Esophagus (tissue), 2 donors: ENCODE data around the gene UNC80. TPM values are rescaled to one million over a fixed set of nuclear protein-coding genes. Genes with fewer than 3 reads are reported as not detected.

Source experiments
- H3K27ac ChIP-seq, 2 donors: one replicate each; pipeline ENCODE4 v1.5.1; 2013; ENCODE audit warnings: low read depth in 2 of 2, mild to moderate bottlenecking in 2 of 2, inconsistent platforms in 1 of 2, low read length in 1 of 2, moderate library complexity in 1 of 2
- H3K27me3 ChIP-seq, 2 donors: one replicate each; pipeline ENCODE4 v1.6.1; 2013; ENCODE audit warnings: low read length in 2 of 2, control low read depth in 1 of 2, mild to moderate bottlenecking in 1 of 2; ENCODE audit not compliant: insufficient read depth in 2 of 2, control insufficient read depth in 1 of 2
- H3K36me3 ChIP-seq, 2 donors: one replicate each; pipeline ENCODE4 v1.6.1; 2013; ENCODE audit warnings: low read length in 1 of 2; ENCODE audit not compliant: control insufficient read depth in 2 of 2, insufficient read depth in 2 of 2
- H3K4me1 ChIP-seq, 2 donors: one replicate each; pipeline ENCODE4 v1.6.1; 2013; ENCODE audit warnings: low read length in 1 of 2; ENCODE audit not compliant: control insufficient read depth in 2 of 2, insufficient read depth in 2 of 2
- H3K4me3 ChIP-seq, 2 donors: one replicate each; pipeline ENCODE4 v1.5.1; 2013; ENCODE audit warnings: low read length in 2 of 2, mild to moderate bottlenecking in 2 of 2, low read depth in 1 of 2, moderate library complexity in 1 of 2
- H3K9me3 ChIP-seq, 2 donors: one replicate each; pipeline ENCODE4 v1.6.1; 2013; ENCODE audit warnings: mild to moderate bottlenecking in 2 of 2, low read depth in 1 of 2, low read length in 1 of 2, moderate library complexity in 1 of 2; ENCODE audit not compliant: control insufficient read depth in 2 of 2, insufficient read depth in 1 of 2
- WGBS, 2 donors: extraction: QIAGEN DNeasy Blood & Tissue Kit; methylation state at CpG; one replicate each; pipeline ENCODE4 v1.1.7; 2013; 5-methylcytosine and 5-hydroxymethylcytosine counted together
- polyA plus RNA-seq, 2 donors: library from polyadenylated mRNA; stranded (reverse); fragments of 200-250 nt; gene quantifications; one replicate each; pipeline ENCODE4 v1.2.3, GENCODE V29; 2013
- donor health status: healthy with polysubstance abuse.
- donor health status: Bipolar disorder and iron deficiency.

The UNC80 gene
- polyA plus RNA-seq, 2 donors: under 0.01 to 0.02 TPM

DNA sequence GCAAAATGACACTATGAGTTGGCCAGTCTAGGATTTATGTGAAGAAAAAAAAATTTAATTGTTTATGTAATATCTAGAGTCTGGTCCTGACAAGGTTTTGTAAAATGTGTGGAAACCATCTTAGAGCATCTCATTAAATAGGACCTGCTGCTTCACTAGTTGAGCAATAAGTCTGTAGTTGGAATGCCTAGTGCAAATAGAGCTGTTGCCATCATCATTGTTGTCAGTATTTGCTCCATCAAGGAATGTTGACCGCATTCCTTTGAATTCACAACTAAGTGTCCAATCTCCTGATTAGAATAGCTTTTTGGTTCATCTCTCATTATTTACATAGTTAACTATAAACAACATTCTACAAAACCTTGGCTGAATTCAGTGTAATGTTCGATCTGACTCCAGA, 198.6 kb downstream of the UNC80 start:
- Histone ChIP-seq H3K4me3 (no peak overlapping the region), H3K27me3 (peaks cover 0 to 3% of the 10 kb centered on the region in 2 donors), H3K36me3 (no peaks in the 10 kb centered on the region), H3K4me1 (no peaks in the 10 kb centered on the region), H3K27ac (no peak overlapping the region), H3K9me3 (no peaks in the 10 kb centered on the region)
- WGBS, 2 donors: 68 to 76% methylated on average over 2 of the region's 2 CpGs

- Histone ChIP-seq H3K4me1 (no peaks in the 10 kb centered on the region), H3K9me3 (no peaks in the 10 kb centered on the region), H3K36me3 (no peaks in the 10 kb centered on the region), H3K27ac (no peak overlapping the region), H3K27me3 (peaks cover 0 to 3% of the 10 kb centered on the region in 2 donors), H3K4me3 (no peak overlapping the region)
- 70 to 75% methylated on average over 4 of the region's 4 CpGs for WGBS, 2 donors
Observed at GRCh38 chr2:209970711-209971110, 199.1 kb downstream of the UNC80 start.

- H3K9me3 ChIP-seq: no peaks in the 10 kb centered on the region
- no peaks in the 10 kb centered on the region for H3K36me3 ChIP-seq
- H3K27ac ChIP-seq: no peak overlapping the region
- 6 to 12% methylated on average over 1 of the region's 1 CpG for WGBS, 2 donors
- H3K27me3 ChIP-seq: peaks cover 0 to 3% of the 10 kb centered on the region in 2 donors
- H3K4me1 ChIP-seq: no peaks in the 10 kb centered on the region
- H3K4me3 ChIP-seq: no peak overlapping the region
Observed at GRCh38 chr2:209973328-209973727, 201.7 kb downstream of the UNC80 start.

GRCh38 chr2:209974576-209974975, 202.9 kb downstream of the UNC80 start:
- H3K27me3 ChIP-seq: peaks cover 0 to 3% of the 10 kb centered on the region in 2 donors
- 35 to 49% methylated on average over 1 of the region's 1 CpG for WGBS, 2 donors
- H3K27ac ChIP-seq: no peak overlapping the region
- no peaks in the 10 kb centered on the region for H3K36me3 ChIP-seq
- no peak overlapping the region for H3K4me3 ChIP-seq
- no peaks in the 10 kb centered on the region for H3K9me3 ChIP-seq
- no peaks in the 10 kb centered on the region for H3K4me1 ChIP-seq

- Histone ChIP-seq H3K9me3 (no peaks in the 10 kb centered on the region), H3K4me3 (no peak overlapping the region), H3K36me3 (no peaks in the 10 kb centered on the region), H3K27ac (no peak overlapping the region), H3K27me3 (no peaks in the 10 kb centered on the region), H3K4me1 (no peaks in the 10 kb centered on the region)
- WGBS, 2 donors: 81 to 84% methylated on average over 9 of the region's 9 CpGs
Observed at GRCh38 chr2:209976698-209977385, 205.2 kb downstream of the UNC80 start.

- Histone ChIP-seq H3K4me3 (no peak overlapping the region), H3K36me3 (no peaks in the 10 kb centered on the region), H3K27ac (no peak overlapping the region), H3K27me3 (no peaks in the 10 kb centered on the region), H3K9me3 (no peaks in the 10 kb centered on the region), H3K4me1 (no peaks in the 10 kb centered on the region)
- WGBS, 2 donors: 88 to 98% methylated on average over 2 of the region's 2 CpGs
Observed at GRCh38 chr2:209977386-209978239, 206.0 kb downstream of the UNC80 start.

GRCh38 chr2:209984291-209984690, 212.7 kb downstream of the UNC80 start:
- WGBS, 2 donors: 89 to 95% methylated on average over 2 of the region's 2 CpGs

DNA sequence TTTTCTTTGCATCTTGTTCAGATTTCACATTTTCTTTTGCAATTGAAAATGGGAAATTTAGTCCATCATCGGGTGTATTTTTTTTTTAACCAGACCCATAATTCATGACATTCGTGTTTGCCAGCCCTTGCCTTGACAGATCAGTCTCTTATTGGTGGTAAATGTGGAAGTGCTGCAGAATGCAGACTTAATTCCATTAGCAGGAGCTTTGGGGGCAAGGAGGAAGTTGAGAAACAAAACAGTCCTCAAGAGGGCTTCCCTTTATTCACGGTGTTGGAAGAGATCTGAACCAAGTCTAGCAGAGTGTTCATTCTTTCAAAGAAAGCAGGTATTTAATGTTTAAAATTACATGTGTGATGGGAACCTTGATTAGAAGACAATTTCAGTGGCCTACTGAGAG, 214.2 kb downstream of the UNC80 start:
- 65 to 66% methylated on average over 3 of the region's 3 CpGs for WGBS, 2 donors
- Histone ChIP-seq H3K4me3 (no peak overlapping the region), H3K27ac (no peak overlapping the region), H3K27me3 (no peaks in the 10 kb centered on the region), H3K36me3 (no peaks in the 10 kb centered on the region), H3K9me3 (no peaks in the 10 kb centered on the region), H3K4me1 (no peaks in the 10 kb centered on the region)

More at GRCh38 chr2:209984291-209984690, 212.7 kb downstream of the UNC80 start:
- Histone ChIP-seq H3K36me3 (no peaks in the 10 kb centered on the region), H3K27ac (no peak overlapping the region), H3K4me1 (no peaks in the 10 kb centered on the region), H3K27me3 (no peaks in the 10 kb centered on the region), H3K4me3 (no peak overlapping the region), H3K9me3 (no peaks in the 10 kb centered on the region)

GRCh38 chr2:209986415-209986814, 214.8 kb downstream of the UNC80 start:
- H3K36me3 ChIP-seq: no peaks in the 10 kb centered on the region
- H3K27ac ChIP-seq: no peak overlapping the region
- no peak overlapping the region for H3K4me3 ChIP-seq
- H3K4me1 ChIP-seq: no peaks in the 10 kb centered on the region
- 75 to 84% methylated on average over 2 of the region's 2 CpGs for WGBS, 2 donors
- no peaks in the 10 kb centered on the region for H3K27me3 ChIP-seq
- no peaks in the 10 kb centered on the region for H3K9me3 ChIP-seq
